HepG2 (cell line): ENCODE results near the gene STX2. TPM values are rescaled to one million over a fixed set of nuclear protein-coding genes. Genes with fewer than 3 reads are reported as not detected.
A peak's percentile ranks its signal among the peaks of the same experiment; 100 is the strongest.

ENCODE experiments used
- CEBPG ChIP-seq: IDR thresholded peaks from 2 replicates; pipeline ENCODE4 v1.6.1; 2016
- CEBPZ ChIP-seq: IDR thresholded peaks from 2 replicates; pipeline ENCODE4 v1.6.1; 2012; ENCODE audit warnings: low read length, improper control_type of control experiment
- FOXM1 ChIP-seq: sonication (generic); formaldehyde crosslinking; IDR thresholded peaks from 2 replicates; pipeline ENCODE4 v1.5.0; 2020; ENCODE audit warnings: missing genetic modification reagents
- MTA1 ChIP-seq: sonication (generic); formaldehyde crosslinking; IDR thresholded peaks from 2 replicates; pipeline ENCODE4 v1.4.0; 2020; ENCODE audit warnings: missing genetic modification reagents, mild to moderate bottlenecking, borderline replicate concordance
- RFXANK ChIP-seq: IDR thresholded peaks from 2 replicates; pipeline ENCODE4 v1.6.1; 2016
- SALL2 ChIP-seq: sonication (generic); formaldehyde crosslinking; IDR thresholded peaks from 2 replicates; pipeline ENCODE4 v1.8.1; 2023; ENCODE audit warnings: mild to moderate bottlenecking, missing genetic modification reagents, inconsistent platforms
- SP4 ChIP-seq: sonication (generic); formaldehyde crosslinking; IDR thresholded peaks from 2 replicates; pipeline ENCODE4 v1.8.1; 2023; ENCODE audit warnings: mild to moderate bottlenecking, missing genetic modification reagents
- ZBTB3 ChIP-seq: sonication (generic); formaldehyde crosslinking; IDR thresholded peaks from 2 replicates; pipeline ENCODE4 v1.4.0; 2020; ENCODE audit warnings: low read depth, mild to moderate bottlenecking, moderate library complexity, missing genetic modification reagents, borderline replicate concordance
- ZBTB4 ChIP-seq: sonication (generic); formaldehyde crosslinking; IDR thresholded peaks from 2 replicates; pipeline ENCODE4 v1.4.0; 2020; ENCODE audit warnings: missing genetic modification reagents, mild to moderate bottlenecking, borderline replicate concordance
- ZNF260 ChIP-seq: sonication (generic); formaldehyde crosslinking; IDR thresholded peaks from 2 replicates; pipeline ENCODE4 v1.4.0; 2020; ENCODE audit warnings: missing genetic modification reagents, low read depth, mild to moderate bottlenecking, borderline replicate concordance
- ZNF570 ChIP-seq: sonication (generic); formaldehyde crosslinking; IDR thresholded peaks from 2 replicates; pipeline ENCODE4 v1.4.0; 2020; ENCODE audit warnings: mild to moderate bottlenecking, missing genetic modification reagents, borderline replicate concordance
- ZNF879 ChIP-seq: sonication (generic); formaldehyde crosslinking; IDR thresholded peaks from 2 replicates; pipeline ENCODE4 v1.8.1; 2023; ENCODE audit warnings: missing genetic modification reagents
- polyA plus RNA-seq, 8 experiments: library from polyadenylated mRNA; depleted of rRNA in 3 of 8; stranded (reverse) in 7 of 8; unstranded in 1 of 8; fragments of >200 nt; fragmentation: Illumina TruSeq in 4 of 8; extraction: Trizol in 4 of 8; gene quantifications; 2 replicates each; pipeline versions ENCODE4 v1.2.1 to v1.2.3, GENCODE V29; 2011 to 2016; ENCODE audit warnings: low read depth in 4 of 8, missing spikeins in 1 of 8, mixed read lengths in 1 of 8; ENCODE audit not compliant: insufficient read depth in 1 of 8
- total RNA-seq, 5 experiments: library from RNA; depleted of rRNA; stranded (reverse); fragments of >200 nt; fragmentation: Illumina TruSeq; extraction: Trizol; gene quantifications; 2 replicates each; pipeline ENCODE4 v1.2.3, GENCODE V29; 2016; ENCODE audit warnings: low read depth in 1 of 5
- TF ChIP-seq, protein P1 (sequence below), 2 experiments: IDR thresholded peaks; 2 replicates each; pipeline ENCODE4 v1.6.1; 2011 to 2012; ENCODE audit warnings: low read length in 2 of 2, borderline replicate concordance in 1 of 2, low read depth in 1 of 2, mild to moderate bottlenecking in 1 of 2, moderate library complexity in 1 of 2

STX2 gene
- total and polyA plus RNA-seq, 2 of the 13 experiments (the other 11 are each of a cell fraction or from before 2014, with no cell fraction given): 13.4 to 25.1 TPM

DNA sequence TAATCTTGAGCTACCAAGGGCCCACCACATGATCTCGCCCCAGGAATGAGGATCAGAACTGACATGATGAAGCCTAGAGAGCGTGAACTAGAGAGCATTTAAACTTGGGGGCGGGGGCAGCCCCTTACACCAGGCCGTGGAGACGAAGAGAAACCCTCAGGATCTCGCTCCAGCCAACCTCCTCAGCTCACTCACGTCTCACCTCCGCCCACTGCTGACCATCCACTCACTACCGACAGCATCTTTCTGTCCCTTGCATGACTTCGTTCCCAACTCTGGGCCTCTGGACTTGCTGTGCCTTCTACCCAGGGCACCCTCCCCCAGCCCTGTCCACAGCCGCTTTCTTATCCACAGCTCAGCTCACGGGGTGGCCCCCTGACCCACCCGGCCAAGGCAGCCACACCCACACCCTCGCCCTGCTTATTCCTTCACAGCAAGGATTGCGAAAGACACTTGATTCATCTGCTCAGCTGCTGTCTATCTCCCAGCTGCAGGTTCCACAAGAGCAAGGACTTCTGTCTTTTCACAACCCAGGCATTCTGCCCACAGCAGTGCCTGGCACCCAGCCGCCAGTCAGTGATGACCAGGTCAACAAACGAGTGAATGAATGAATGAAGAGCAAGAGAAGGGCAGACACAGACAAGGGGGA is 6.4 kb downstream of the STX2 start (continued):
- TF ChIP-seq FOXM1 (no peak), ZBTB4 (0 out of 2 replicates have a peak, but pooled peaks have one; percentile 33), ZNF260 (CRISPR knock-in tag) (no peak), ZNF879 (CRISPR knock-in tag) (no peak), RFXANK (no peak), ZBTB3 (CRISPR knock-in tag) (no peak), MTA1 (CRISPR knock-in tag) (no peak), SP4 (no peak), ZNF570 (CRISPR knock-in tag) (no peak), CEBPG (CRISPR knock-in tag) (peak; percentile 84), CEBPZ (no peak), SALL2 (no peak)
- TF ChIP-seq, protein P1, sequence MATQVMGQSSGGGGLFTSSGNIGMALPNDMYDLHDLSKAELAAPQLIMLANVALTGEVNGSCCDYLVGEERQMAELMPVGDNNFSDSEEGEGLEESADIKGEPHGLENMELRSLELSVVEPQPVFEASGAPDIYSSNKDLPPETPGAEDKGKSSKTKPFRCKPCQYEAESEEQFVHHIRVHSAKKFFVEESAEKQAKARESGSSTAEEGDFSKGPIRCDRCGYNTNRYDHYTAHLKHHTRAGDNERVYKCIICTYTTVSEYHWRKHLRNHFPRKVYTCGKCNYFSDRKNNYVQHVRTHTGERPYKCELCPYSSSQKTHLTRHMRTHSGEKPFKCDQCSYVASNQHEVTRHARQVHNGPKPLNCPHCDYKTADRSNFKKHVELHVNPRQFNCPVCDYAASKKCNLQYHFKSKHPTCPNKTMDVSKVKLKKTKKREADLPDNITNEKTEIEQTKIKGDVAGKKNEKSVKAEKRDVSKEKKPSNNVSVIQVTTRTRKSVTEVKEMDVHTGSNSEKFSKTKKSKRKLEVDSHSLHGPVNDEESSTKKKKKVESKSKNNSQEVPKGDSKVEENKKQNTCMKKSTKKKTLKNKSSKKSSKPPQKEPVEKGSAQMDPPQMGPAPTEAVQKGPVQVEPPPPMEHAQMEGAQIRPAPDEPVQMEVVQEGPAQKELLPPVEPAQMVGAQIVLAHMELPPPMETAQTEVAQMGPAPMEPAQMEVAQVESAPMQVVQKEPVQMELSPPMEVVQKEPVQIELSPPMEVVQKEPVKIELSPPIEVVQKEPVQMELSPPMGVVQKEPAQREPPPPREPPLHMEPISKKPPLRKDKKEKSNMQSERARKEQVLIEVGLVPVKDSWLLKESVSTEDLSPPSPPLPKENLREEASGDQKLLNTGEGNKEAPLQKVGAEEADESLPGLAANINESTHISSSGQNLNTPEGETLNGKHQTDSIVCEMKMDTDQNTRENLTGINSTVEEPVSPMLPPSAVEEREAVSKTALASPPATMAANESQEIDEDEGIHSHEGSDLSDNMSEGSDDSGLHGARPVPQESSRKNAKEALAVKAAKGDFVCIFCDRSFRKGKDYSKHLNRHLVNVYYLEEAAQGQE (IDR thresholded peaks at IDR 0.05; ENCODE audit: borderline replicate concordance in 1 of 2, low read depth in 1 of 2, low read length in 2 of 2): no peak
